GM18502 (cell line): ENCODE data around the gene GPR3.
"Not testable (repeated sequence)": the region's sequence is repeated elsewhere in the genome, so short reads cannot be mapped to it uniquely, and the experiment has no call there.

Experiments
- ATAC-seq: cut with Tn5 transposase; IDR thresholded peaks from one replicate; pipeline ENCODE4 v1.9.1; 2021; ENCODE audit warnings: mild to moderate bottlenecking; ENCODE audit not compliant: unreplicated experiment, poor library complexity

GPR3 gene

GRCh38 chr1:27416387-27417111 is 24.1 kb downstream of the GPR3 start:
- peak; percentile 55 for ATAC-seq

- no peak for ATAC-seq
These were observed 25.3 kb downstream of the GPR3 start for GRCh38 chr1:27417713-27418112.

GRCh38 chr1:27418326-27419185 is 26.1 kb downstream of the GPR3 start:
- peak; percentile 69 for ATAC-seq

- no peak for ATAC-seq
These were observed 31.3 kb downstream of the GPR3 start for GRCh38 chr1:27423709-27424108.

GRCh38 chr1:27427329-27427728 is 34.9 kb downstream of the GPR3 start:
- ATAC-seq: no peak

GRCh38 chr1:27427816-27428315 is 35.4 kb downstream of the GPR3 start:
- no peak for ATAC-seq

- ATAC-seq: no peak
These were observed 36.0 kb downstream of the GPR3 start for GRCh38 chr1:27428316-27429028.

- ATAC-seq: no peak
These were observed 36.6 kb downstream of the GPR3 start for GRCh38 chr1:27429029-27429425.

GRCh38 chr1:27430903-27431600 is 38.6 kb downstream of the GPR3 start:
- ATAC-seq: no peak

- ATAC-seq: no peak
These were observed 39.1 kb downstream of the GPR3 start for GRCh38 chr1:27431601-27431940.

GRCh38 chr1:27432725-27433124 is 40.3 kb downstream of the GPR3 start:
- not testable (repeated sequence) for ATAC-seq

- no peak for ATAC-seq
These were observed 41.3 kb downstream of the GPR3 start for GRCh38 chr1:27433706-27434105.

- peak; percentile 42 for ATAC-seq
These were observed 43.3 kb downstream of the GPR3 start for GRCh38 chr1:27435566-27436203.

GRCh38 chr1:27436204-27437159 is 44.1 kb downstream of the GPR3 start:
- peak; percentile 12 for ATAC-seq

GRCh38 chr1:27438621-27439061 is 46.2 kb downstream of the GPR3 start:
- no peak for ATAC-seq

- no peak for ATAC-seq
These were observed 46.7 kb downstream of the GPR3 start for GRCh38 chr1:27439150-27439549.

GRCh38 chr1:27444632-27445031 is 52.2 kb downstream of the GPR3 start:
- no peak for ATAC-seq
